Gastrocnemius medialis (tissue), 4 donors: ENCODE measurements around the gene PRKAG2.
A peak's percentile ranks its signal among the peaks of the same experiment; 100 is the strongest.

ENCODE experiments used
- POLR2A ChIP-seq, 2 donors: fragments of 450-650 bp; IDR thresholded peaks; one replicate each; pipeline ENCODE4 v1.6.1; 2017; ENCODE audit warnings: antibody characterized with exemption in 2 of 2, mild to moderate bottlenecking in 2 of 2, moderate library complexity in 2 of 2
- TF ChIP-seq, protein P1 (sequence below), 5 experiments: fragments of 450-650 bp in 3 of 5; fragments of 200-600 bp in 2 of 5; sonication (generic) in 2 of 5; IDR thresholded peaks in 4 of 5; conservative IDR thresholded peaks in 1 of 5; 1 replicate in 4 of 5; 2 replicates in 1 of 5; pipeline ENCODE4 v1.5.1; 2016 to 2019; ENCODE audit warnings: antibody characterized with exemption in 5 of 5, mild to moderate bottlenecking in 3 of 5, moderate library complexity in 3 of 5

DNA sequence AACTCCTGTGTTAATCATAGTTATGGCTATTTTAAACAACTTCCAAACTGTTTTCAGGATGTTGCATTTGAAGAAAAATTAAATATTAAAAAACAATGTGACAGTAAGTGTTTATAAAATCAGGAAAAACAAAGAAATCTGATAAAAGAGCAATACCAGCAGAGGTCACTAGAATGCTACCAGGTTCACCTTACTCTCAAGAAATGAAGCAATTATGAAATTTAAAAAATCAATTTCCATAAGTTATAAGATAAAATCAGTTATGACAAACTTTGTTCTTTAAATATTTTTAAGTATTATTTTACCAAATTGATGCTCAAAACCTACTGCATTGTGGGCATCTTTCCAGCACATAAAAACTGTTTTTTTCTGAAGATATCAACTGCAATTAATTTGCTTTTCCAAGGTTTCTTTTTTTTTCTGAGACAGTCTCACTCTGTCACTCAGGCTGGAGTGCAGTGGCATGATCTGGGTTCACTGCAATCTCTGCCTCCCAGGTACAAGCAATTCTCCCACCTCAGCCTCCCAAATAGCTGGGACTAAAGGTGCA, 306.5 kb downstream of the PRKAG2 start:
- TF ChIP-seq, protein P1, sequence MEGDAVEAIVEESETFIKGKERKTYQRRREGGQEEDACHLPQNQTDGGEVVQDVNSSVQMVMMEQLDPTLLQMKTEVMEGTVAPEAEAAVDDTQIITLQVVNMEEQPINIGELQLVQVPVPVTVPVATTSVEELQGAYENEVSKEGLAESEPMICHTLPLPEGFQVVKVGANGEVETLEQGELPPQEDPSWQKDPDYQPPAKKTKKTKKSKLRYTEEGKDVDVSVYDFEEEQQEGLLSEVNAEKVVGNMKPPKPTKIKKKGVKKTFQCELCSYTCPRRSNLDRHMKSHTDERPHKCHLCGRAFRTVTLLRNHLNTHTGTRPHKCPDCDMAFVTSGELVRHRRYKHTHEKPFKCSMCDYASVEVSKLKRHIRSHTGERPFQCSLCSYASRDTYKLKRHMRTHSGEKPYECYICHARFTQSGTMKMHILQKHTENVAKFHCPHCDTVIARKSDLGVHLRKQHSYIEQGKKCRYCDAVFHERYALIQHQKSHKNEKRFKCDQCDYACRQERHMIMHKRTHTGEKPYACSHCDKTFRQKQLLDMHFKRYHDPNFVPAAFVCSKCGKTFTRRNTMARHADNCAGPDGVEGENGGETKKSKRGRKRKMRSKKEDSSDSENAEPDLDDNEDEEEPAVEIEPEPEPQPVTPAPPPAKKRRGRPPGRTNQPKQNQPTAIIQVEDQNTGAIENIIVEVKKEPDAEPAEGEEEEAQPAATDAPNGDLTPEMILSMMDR (IDR thresholded peaks at IDR 0.05 in 4 of 5, conservative IDR thresholded peaks at IDR 0.05 in 1 of 5), result peak in 4 of 5 experiments; percentile 27 to 51 (median 42)
- no peak for TF ChIP-seq POLR2A (IDR thresholded peaks at IDR 0.05)
